Spleen (tissue), 7 donors: ENCODE data around the gene OTULIN.

Source experiments
- POLR2A ChIP-seq, 3 donors: fragments of 450-650 bp; IDR thresholded peaks; one replicate each; pipeline ENCODE4 v1.5.1; 2017; ENCODE audit warnings: antibody characterized with exemption in 3 of 3, mild to moderate bottlenecking in 1 of 3
- TF ChIP-seq, protein P1 (sequence below), 11 experiments: fragments of 200-600 bp in 7 of 11; fragments of 450-650 bp in 4 of 11; sonication (generic) in 4 of 11; IDR thresholded peaks in 8 of 11; conservative IDR thresholded peaks in 3 of 11; 1 replicate in 7 of 11; 2 replicates in 4 of 11; pipeline versions ENCODE4 v1.4.0 to v1.8.0; 2016 to 2021; ENCODE audit warnings: antibody characterized with exemption in 11 of 11, inconsistent platforms in 4 of 11, mild to moderate bottlenecking in 1 of 11
- donor health status: DM: no; HTN: no; CAD: no; lungs with moderate emphysema.
- donor health status: DM: no; HTN: no; CAD: no.
- donor health status: DM: no; HTN: no; CAD: no.

DNA sequence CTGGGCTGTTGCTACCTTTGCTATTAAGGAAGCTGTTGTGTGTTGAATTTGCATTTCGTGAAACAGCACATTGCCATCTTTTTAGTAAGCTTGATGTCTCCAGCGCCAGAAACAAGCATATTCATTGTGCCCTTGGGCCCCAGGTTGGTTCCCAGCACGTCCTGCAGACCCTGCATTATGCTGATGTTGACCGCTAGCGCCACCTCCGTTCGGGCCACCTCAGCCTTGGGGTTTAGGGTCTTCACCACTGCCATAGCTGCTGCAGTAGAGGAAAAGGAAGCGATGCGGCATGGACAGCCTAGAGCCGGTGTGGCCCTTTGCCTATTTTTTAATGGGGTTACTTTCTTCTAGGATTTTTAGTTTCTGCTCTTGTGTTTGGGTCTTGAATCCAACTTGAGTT lies 23.8 kb upstream of the OTULIN start:
- TF ChIP-seq, protein P1, sequence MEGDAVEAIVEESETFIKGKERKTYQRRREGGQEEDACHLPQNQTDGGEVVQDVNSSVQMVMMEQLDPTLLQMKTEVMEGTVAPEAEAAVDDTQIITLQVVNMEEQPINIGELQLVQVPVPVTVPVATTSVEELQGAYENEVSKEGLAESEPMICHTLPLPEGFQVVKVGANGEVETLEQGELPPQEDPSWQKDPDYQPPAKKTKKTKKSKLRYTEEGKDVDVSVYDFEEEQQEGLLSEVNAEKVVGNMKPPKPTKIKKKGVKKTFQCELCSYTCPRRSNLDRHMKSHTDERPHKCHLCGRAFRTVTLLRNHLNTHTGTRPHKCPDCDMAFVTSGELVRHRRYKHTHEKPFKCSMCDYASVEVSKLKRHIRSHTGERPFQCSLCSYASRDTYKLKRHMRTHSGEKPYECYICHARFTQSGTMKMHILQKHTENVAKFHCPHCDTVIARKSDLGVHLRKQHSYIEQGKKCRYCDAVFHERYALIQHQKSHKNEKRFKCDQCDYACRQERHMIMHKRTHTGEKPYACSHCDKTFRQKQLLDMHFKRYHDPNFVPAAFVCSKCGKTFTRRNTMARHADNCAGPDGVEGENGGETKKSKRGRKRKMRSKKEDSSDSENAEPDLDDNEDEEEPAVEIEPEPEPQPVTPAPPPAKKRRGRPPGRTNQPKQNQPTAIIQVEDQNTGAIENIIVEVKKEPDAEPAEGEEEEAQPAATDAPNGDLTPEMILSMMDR (IDR thresholded peaks at IDR 0.05 in 8 of 11, conservative IDR thresholded peaks at IDR 0.05 in 3 of 11), result no peak
- no peak for TF ChIP-seq POLR2A (IDR thresholded peaks at IDR 0.05)
